Measurements from ENCODE around the gene GARIN5B.
"Not testable (repeated sequence)": the region's sequence is repeated elsewhere in the genome, so short reads cannot be mapped to it uniquely, and the experiment has no call there.

The GARIN5B gene

DNA sequence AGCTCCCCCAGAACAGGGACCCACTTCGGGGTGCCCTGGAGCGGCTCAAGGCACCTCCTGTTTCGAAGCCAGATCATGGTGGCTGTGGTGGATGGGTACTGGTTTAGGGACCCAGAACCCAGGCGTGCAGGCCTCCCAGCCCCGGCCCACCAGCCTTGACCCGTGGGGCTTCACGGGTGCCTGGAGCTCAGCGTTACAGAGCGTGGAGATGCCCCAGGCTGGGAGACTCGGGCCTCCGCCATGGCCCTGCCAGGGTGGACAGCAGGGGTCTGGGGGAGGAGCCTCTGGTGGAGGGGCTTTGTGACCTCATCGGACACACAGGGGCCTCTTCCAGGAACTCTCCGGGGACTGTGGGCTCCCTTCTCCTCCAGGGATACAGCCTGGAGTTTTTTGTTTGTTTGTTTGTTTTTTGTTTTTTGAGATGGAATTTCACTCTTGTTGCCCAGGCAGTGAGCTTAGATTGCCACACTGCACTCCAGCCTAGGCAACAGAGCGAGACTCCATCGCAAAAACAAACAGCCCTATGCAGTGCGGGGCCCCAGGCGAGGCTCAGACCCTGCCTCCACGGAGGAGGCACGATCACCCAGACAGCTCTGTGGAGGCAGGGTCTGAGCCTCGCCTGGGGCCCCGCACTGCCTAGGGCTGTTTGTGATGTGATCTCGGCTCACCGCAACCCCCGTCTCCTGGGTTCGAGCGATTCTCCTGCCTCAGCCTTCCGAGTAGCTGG is at the start of gene GARIN5B:
Gene GARIN5B, minus strand, starts transcription at position 271 of the 727 bp plus-strand sequence. Its CDS starts 194 bp downstream, at position 77.
- DNase-seq = no peak

DNA sequence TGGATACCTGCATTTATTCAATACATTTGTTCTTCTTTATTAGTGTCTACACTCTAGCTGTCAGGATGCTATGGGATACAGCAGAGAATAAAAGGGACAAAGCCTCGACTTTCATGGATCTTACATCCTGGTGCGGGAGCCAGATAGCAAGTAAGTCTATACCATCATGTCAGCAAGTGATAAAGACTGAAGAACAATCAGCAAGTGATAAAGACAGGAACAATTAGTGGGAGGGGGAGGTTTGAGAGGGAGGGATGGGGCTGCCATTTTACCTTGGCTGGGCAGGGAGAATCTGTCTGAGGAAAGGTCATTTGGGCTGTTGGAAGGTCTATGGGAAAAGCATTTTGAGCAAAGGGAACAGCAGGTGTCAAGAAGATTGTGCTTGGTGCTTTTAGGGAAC is 47.1 kb upstream of the GARIN5B start:
- DNase-seq = no peak

DNA sequence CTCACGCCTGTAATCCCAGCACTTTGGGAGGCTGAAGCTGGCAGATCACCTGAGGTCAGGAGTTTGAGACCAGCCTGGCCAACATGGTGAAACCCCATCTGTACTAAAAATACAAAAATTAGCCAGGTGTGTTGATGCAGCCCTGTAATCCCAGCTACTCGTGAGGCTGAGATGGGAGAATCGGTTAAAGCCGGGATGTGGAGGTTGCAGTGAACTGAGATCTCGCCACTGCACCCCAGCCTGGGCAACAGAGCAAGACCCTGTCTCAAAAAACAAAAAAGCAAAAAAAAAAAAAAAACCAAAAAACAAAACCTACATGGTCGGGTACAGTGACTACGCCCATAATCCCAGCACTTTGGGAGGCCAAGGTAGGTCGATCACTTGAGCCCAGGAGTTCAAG is 46.1 kb upstream of the GARIN5B start:
- not testable (repeated sequence) for DNase-seq

DNA sequence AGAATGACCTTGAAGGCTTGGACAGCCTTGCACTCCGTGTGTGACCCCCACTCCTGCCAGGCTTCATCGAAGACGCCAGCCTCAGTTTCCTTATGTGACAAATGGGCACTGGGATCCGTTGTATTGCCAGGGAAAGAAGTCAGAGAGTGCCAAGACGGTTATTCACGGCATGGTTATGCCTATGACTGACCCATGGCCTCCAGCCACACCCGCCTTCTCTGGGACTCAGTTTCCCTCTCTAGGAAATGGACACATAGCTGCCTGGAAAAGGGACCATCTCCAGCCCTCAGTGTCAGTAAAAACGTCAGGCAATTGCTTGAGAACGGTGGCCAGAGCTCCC is 45.4 kb upstream of the GARIN5B start:
- no peak for DNase-seq

DNA sequence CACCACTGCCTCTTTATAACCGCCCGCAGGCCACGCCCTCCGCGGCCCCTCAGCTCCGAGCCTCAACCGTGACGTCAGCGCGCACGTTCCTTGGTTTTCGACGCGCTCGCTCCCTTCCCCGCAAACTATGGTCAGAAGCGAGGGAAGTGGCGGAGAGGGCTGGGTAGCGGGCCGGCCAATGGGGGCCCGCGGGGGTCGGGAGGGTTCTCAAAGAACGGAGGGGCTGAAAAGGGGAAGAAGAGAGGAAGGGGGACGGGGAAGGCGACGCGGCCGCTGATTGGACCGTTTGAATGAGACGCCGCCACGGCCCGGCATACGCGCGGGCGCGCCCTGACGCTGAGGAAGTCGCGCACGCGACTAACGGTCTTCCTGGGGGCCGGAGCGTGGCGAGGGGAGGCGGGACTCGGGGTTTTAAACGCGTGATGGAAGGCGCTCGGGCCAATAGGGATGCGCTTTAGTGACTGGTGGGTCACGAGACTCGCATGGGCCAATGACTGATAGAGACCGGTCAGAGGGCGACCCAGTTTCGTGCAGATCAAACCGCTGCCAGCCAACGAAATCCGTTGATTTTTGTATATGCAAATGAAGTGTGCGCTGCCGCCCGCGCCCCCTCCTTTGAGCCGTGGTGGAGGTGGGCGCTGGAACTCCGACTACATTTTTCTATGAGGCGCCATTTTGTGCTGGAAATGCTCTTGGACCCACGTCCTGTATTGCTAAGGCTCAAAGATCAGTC is 44.9 kb upstream of the GARIN5B start:
- DNase-seq = peak; percentile 97

DNA sequence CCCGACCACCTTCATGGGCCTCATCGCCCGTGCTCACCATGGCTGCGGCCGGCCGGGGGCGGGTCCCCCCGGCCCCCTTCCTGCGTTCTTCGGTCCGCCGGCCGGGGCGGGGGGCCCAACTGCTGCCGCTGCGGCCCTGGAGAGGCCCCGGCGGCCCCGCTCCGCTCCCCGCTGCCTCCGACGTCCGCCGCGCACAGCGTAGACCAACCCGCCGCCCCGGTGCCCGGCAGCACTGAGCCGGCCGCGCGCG is 44.4 kb upstream of the GARIN5B start, which contains the start of gene UBE2S:
Gene UBE2S, minus strand, starts transcription at position 239 of the 250 bp plus-strand sequence. Its CDS starts 199 bp downstream, at position 40.
- not testable (repeated sequence) for DNase-seq

DNA sequence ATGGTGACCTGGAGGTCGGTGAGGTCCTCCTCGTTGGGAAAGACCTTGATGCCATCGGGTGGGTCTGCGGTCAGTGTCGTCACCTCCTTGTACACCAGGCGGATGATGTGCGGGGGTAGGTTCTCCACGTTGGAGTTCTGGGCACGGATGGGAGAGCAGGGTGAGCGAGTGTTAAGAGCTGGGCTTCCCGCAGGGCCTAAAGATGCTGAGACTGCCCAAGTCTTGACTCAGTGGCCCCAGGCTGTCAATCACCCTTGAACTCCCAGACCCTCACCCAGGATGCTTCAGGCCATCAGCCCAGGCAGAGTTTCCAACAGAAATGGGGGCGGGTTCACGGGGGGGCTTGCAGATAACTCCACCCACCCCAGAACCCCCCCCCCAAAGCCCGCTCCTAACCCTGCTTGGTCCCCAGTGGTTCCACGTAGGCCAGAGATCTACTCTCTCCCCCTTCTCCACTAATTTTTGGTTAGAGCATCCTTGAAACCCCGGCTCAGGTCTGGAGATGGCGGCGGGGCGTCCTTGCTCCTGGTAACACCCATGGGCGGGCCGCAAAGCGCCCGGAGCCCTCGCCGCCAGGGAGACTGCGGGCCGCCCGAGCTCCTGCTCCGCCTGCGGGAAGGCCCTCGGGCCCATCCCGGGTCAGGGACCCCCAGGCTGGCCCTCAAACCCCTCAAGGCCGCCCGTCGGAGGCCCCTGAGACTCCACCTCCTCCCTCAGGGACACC is 43.9 kb upstream of the GARIN5B start:
- peak; percentile 26 for DNase-seq

DNA sequence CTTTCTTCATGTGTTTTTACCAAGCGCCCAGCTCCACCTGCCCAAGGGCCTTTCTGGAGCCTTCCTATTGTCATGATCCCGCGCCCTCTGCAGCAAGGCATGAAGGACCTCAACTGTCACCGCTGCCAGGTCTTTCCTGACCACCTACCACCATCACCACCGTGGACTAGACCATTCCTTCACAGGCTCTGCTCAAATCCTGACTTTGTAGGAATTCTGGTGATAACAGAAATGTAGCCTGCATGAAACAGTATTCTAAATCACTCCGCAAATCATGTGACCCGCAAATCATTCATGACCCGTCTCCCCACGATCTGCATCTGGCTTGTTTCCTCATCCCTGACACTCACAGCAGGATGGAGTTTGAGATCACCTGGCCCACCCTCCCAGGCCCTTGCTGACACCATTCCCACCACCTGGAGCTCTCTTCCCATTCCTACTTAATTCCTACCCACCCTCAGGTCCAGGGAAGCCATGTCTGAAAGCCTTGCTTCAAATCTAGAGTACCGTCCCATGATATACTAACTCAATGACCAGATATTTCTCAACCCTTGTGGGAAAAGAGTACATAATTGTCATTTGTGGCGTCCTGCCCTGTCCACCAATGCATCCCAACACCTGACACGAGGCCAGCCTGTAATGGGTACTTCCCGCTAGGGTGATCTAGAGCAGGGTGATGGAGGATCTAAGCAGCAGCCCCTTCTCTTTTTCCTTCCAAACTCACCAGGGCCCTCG is 43.2 kb upstream of the GARIN5B start:
- DNase-seq = no peak

DNA sequence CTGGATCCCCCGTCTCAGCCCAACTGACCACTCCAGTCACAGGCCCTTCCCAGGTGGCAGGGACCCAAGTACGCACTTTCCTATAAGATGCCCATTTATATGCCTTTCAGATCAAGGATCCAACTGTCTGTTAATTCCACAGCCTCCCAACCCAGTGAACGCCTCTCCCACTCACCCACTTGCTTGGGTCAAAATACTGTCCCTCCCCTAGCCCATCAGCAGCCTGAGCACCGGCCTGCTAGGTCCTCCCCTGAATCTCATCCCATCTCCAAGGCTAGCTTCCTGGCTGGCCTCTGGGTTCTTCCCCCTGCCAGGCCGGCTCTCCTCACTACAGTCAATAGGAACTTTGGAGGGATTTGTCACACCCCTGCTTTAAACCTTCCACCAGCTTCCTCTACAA is 42.6 kb upstream of the GARIN5B start:
- no peak for DNase-seq

DNA sequence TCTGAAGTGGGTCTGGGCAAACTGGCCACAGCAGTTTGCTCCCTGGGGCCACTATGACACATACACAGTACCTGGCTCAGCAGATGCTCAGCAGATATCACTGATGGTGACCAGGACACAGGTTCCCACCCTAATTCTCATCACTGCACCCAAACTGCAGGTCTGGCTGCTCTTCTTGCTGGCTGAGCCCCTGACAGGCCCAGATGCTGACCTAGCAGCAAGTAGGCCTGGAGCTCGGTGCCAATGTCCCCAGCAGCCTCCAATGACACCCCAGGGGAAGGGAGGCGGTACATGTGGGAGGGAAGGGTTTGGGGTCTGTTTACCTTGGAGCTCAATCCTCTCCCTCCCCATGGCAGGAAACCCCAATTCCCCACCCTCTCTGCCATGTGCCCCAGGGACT is 39.4 kb upstream of the GARIN5B start:
- no peak for DNase-seq

DNA sequence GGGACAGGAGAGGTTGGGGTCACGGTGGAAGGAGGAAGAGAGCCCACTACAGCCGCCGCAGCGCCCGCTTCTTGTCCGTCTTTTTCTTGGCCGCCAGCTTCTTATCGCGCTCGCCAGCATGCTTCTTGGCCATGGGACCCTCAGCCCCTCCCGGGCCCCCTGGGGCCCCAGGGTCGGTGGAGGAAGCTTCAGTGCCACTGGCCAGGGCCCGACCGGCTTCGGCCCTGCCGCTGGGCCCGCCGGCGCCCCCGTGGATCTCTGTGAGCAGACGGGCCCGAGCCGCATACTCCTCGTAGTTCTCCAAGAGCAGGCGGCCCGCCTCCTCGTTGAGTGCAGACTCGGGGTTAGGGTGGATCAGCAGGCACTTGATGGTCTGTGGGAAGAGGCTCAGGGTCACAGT is 38.3 kb upstream of the GARIN5B start:
- DNase-seq = not testable (repeated sequence)

DNA sequence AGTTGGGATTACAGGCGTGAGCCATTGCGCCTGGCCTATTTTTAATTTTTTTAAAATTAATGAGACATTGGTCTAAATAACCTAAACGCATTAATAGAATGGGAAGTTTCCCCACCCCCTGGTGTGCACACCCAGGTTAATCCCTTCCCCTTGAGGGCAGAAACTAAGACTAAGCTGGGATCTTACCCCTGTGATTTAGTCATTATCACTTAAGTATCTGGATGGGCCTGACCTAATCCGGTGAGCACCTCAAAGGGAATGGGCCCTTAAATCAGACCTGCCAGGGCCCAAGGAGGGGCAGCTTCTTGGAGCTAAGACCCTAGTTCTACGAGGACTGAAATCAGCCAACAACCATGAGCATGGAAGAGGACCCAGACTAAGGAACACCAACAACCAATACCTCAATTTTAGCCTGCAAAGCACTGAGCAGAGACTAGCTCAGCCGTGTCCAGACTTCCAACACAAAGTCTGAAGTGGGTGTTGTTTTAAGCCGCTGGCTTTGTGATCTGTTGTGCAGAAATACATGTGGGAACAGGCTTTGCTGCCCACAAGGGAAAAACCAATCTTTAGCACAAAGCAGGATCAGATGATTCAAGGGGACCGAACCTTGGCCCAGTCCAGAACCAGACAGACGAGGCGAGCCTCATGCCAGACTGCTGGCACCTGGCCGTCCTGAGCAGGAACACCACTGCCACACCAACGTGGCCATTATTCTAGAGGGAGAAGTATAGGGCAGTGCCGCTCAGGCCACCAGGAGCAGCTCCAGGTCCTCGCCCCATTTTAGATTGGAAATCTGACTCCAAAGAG is 37.4 kb upstream of the GARIN5B start:
- no peak for DNase-seq

DNA sequence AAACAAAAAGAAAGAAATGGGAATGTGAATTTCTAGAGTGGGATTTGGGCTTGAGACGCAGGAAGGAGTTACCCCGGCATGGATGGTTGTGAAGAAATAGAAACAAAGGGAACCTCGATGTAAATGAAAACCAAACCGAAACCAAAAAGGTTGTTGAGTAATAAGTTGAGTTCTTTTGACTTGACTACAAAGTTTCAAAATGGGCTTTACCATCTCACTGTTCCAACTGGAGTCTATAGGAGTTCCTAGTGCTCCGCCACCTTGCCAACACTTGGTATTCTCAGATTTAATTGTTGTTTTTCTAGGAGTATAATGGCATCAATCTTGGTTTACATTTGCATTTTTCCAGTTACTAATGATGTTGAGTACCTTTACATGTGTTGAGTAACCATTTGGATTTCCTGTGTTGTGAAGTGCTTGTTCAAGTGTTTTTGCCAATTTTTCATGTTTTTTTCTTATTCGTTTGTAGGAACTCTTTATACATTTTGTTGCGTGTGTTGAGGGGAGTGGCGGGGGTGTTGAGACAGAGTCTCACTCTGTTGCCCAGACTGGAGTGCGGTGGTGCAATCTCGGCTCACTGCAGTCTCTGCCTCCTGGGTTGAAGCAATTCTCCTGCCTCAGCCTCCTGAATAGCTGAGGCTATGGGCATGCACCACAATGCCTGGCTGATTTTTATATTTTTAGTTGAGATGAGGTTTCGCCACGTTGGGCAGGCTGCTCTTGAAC is 35.3 kb upstream of the GARIN5B start:
- DNase-seq = no peak

DNA sequence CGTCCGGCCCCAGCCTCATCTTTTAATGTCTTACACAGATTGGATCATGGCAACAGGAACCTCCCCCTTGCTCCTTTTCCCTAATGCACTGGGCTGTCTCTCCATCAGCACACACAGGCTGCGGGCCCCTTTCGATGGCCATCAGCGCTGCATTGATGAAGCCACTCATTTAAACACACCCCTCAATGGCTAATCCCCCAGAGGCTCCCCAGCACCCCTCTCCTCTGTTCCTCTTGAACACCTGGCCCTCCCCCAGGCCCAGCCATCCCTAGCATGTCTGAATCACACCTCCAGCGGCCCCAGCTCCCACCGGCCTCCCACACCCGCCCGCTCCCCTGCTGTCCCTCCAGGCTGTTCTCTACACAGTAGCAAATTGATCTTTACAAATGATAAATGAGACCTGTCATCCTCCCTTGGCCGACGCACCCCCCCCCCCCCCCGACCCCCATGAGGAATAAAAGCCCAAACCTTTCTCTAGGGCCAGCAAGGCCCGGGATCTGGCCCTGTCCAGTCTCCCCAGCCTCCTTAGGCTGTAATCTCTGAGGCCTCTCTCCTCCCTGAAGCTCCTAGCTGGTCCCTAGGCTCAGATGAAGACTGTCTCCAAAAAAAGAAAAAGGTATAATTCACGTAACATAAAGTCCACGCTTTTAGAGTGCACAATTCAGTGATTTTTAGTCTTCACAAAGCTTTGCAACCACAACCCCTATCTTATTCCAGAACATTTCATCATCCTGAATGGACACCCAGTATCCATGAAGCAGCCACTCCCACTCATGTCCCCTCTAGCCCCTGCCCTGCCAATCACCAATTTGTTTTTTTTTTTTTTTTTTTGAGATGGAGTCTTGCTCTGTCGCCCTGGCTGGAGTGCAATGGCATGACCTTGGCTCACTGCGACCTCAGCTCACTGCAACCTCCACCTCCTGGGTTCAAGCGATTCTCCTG is 30.0 kb upstream of the GARIN5B start:
- no peak for DNase-seq

DNA sequence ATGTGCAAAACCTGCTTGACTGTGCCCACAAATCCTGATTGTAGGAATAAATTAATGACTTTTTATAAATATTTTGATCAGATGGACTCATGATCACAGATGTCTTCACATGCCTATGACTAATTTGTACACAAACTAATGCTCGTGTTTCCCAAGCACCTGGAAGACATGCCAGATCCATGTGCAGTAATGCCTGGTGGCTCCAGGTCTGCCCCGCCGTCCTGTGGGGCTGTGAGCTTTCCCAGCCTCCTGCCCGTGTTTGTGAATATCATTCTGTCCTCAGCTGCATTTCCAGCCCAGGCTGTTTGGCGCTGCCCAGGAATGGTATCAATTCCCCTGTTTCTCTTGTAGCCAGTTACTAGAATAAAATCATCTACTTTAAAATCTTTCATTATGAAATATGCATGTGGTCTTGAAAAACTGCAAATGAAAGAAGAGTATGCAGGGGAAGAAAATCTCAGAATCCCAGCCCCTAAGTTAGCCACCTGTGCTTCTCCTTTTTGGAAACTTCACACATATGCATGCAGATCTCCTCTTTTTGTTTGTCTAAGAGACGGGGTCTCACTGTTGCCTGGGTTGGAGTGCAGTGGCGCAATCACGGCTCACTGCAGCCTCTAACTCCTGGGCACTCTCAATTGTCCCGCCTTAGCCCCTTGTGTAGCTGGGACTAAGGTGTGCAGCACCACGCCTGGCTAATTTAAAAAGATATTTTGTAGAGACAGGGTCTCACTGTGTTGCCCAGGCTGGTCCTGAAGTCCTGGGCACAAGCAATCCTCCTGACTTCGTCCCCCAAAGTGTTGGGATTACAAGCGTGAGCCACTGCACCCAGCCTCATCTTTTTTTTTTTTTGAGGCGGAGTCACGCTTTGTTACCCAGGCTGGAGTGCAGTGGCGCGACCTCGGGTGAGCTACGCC is 28.9 kb upstream of the GARIN5B start:
- no peak for DNase-seq

DNA sequence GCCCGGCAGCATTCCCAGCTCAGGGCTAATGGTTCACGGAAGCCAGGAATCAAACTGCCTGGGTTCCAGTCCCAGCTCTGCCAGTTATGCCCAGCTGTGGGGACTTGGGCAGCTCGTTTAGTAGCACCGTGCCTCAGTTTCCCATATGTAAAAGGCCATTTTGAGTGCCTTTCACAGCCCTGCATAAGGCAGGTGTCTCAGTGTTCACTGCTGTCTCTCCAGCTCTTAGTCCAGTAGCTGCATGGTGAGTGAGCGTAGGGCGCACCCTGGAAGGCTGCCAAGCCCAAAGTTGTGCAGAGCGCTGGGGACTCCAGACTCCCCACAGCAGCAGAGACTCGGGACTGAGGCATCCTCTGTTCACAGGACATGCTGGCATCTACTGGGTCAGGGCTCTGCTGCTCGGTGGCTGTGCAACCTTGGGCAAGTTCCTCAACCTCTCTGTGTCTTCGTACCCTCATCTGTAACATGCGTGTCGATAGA is 28.2 kb upstream of the GARIN5B start:
- no peak for DNase-seq

DNA sequence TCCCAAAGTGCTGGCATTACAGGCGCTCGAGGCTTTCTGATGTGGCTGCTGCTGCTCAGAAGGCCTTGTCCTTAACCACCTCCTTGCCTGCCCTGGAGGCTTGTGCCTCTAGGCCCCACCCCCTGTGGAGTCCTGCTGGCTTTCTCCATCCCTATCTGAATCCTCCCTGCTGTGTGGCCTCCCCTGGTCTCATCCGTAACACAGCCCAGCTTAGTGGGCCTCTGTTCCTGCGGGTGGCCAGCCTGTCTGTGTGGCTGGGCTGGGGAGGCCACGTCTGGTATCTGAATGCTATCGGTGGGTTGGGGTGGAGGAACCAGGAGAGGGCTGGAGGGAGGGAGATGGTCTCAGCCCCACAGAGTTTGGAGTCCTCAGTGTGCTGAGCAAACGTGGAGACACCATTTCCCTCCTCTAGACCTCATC is 27.4 kb upstream of the GARIN5B start:
- no peak for DNase-seq

DNA sequence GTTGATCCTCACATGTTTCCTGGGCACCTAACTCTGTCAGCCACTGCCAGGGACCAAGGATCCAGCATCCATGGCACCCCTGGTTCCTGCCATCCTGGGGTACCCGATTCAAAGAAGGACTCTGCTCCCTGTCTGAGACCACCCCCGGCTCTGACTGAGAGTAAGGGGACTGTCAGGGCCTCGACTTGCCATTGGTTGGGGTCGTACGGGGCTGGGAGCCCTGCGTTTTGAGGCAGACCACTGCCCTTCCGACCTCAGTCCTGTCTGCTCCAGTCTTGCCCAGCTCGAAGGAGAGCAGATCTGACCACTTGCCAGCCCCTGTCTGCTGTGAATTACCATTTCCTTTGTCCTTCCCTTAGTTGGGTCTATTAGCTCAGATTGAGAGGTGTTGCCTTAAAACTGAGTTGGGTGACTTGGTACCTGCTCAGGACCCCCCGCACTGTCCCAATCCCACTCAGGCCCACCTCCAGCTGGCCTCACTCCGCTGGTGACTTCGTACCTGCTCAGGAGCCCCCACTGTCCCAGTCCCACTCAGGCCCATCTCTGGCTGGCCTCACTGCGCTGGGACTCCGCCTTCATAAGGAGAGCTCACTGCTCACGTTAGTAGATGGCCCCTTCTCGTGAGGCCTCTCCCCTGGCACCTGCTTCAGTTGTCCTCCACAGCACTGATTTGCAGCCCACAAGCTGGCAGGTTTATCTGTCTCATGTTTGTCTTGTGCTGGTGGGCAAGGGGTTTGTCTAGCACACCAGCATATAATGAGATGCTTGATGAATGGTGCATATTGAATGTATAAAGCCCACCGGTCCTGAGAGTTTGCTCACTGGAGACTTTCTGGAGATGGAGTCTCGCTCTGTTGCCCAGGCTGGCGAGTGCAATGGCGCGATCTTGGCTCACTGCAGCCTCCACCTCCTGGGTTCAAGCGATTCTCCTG is 26.6 kb upstream of the GARIN5B start:
- no peak for DNase-seq

All from activated gamma-delta T cell treated with Interleukin-2 at 50 U/mL for 16 hours (primary cell).